ENCODE measurements around the gene TMEM243. TPM values are rescaled to one million over a fixed set of nuclear protein-coding genes. Genes with fewer than 3 reads are reported as not detected.
"Not testable (repeated sequence)": the region's sequence is repeated elsewhere in the genome, so short reads cannot be mapped to it uniquely, and the experiment has no call there.

The TMEM243 gene, protein sequence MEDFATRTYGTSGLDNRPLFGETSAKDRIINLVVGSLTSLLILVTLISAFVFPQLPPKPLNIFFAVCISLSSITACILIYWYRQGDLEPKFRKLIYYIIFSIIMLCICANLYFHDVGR
- 10 to 100 TPM; 67.0 to 67.2 TPM for total RNA-seq

DNA sequence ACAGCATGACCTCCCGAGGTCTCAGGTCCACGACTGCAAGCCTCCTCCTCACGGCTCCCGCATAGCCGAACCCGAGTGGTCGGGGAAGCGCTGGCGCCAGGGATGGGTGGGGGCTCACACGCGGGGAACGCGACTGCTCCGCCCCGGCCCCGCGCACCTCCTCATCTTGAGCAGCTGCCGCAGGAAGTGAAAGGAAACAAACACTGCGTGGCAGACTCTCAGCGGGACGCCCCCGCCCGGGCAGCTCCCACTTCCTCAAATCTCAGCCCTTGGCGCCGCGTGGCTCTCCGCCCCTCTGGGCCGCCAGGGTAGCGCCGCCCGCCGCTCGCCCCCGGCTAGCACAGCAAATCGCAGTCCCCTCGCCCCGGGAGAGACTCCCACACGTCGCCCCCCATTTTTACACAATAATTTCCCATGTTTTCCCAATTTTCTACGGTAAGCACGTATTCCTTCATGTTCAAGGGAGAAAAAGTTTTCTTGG is at the start of gene TMEM243:
TSS of gene TMEM243 (minus strand) at position 188 of the 481 bp plus-strand sequence. CDS start 229 bp downstream, outside the sequence.
- ChIA-PET CTCF (interaction anchor here (0.6 to 3.0 kb wide), 8 partner anchors 12 to 160 kb away, joined by 3 to 14 read pairs (median 4); partner anchors contain the start of genes DMTF1 and ELAPOR2), POLR2A (interaction anchor here (0.7 to 7.7 kb wide), 18 partner anchors 9 to 381 kb away, joined by 3 to 90 read pairs (median 5); partner anchors contain the start of genes ABCB1 and DMTF1)
- H3K36me3 Mint-ChIP-seq (ENCODE audit: low read depth), result peaks cover 42% of the 10 kb centered on the region
- DNase-seq, result peak; percentile 92
- peaks cover 25% of the 10 kb centered on the region for H3K4me1 Mint-ChIP-seq (ENCODE audit: low read depth)
- ATAC-seq, result peak; percentile 48
- peak within 1 kb of the TSS; percentile 98 for H3K4me3 Mint-ChIP-seq
- peak within 1 kb of the TSS; percentile 98 for H3K27ac Mint-ChIP-seq
- intact Hi-C loops (cut with micrococcal nuclease), result loop anchor here (10.0 kb wide), 1 partner anchor 165 kb away; the partner anchor contains the start of gene ELAPOR2
- H3K9me3 Mint-ChIP-seq, result no peaks in the 10 kb centered on the region
- TF ChIP-seq, protein P1, sequence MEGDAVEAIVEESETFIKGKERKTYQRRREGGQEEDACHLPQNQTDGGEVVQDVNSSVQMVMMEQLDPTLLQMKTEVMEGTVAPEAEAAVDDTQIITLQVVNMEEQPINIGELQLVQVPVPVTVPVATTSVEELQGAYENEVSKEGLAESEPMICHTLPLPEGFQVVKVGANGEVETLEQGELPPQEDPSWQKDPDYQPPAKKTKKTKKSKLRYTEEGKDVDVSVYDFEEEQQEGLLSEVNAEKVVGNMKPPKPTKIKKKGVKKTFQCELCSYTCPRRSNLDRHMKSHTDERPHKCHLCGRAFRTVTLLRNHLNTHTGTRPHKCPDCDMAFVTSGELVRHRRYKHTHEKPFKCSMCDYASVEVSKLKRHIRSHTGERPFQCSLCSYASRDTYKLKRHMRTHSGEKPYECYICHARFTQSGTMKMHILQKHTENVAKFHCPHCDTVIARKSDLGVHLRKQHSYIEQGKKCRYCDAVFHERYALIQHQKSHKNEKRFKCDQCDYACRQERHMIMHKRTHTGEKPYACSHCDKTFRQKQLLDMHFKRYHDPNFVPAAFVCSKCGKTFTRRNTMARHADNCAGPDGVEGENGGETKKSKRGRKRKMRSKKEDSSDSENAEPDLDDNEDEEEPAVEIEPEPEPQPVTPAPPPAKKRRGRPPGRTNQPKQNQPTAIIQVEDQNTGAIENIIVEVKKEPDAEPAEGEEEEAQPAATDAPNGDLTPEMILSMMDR (IDR thresholded peaks at IDR 0.05), result no peak
- H3K27me3 Mint-ChIP-seq, result peaks cover 2% of the 10 kb centered on the region

DNA sequence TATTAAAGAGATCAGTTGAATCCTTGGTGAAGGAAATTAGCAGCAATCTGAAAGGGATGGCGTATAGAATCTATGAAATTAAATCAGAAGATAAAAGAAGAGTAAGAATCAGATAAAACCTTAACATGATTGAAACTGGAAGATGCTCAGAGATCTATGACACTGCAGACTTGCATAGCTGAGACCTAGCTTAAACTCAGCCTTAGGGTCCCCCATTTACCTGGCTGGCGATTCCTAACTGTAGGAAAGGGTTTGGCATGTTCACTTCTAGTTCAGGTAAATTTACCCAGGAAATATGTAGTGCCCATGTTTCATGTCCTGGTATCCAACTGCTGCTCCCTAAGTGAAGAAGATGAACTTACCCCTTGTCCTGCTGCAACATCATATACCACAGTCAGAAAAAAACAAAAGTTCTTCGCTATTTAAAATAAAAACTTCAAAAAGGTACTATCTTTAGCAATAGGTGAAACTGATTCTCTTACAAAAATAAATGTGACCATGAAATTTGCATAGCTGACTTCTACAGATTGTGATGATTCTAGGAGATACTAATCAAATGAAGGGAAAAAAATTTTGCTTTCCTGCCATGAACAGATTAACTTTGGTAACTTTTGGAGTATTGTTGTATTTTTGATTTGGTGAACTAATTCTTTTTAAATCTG is 47.8 kb upstream of the TMEM243 start:
- ChIA-PET POLR2A (no interaction called here), CTCF (no interaction called here)
- no peak overlapping the region for H3K27ac Mint-ChIP-seq
- no peak for ATAC-seq
- H3K4me3 Mint-ChIP-seq, result no peak overlapping the region
- H3K4me1 Mint-ChIP-seq (ENCODE audit: low read depth), result peaks cover 1% of the 10 kb centered on the region
- H3K27me3 Mint-ChIP-seq, result peaks cover 17% of the 10 kb centered on the region
- TF ChIP-seq, protein P1 (IDR thresholded peaks at IDR 0.05), result no peak
- H3K36me3 Mint-ChIP-seq (ENCODE audit: low read depth), result no peaks in the 10 kb centered on the region
- H3K9me3 Mint-ChIP-seq, result no peaks in the 10 kb centered on the region
- DNase-seq, result no peak
- intact Hi-C loops (cut with micrococcal nuclease), result no loop called here

DNA sequence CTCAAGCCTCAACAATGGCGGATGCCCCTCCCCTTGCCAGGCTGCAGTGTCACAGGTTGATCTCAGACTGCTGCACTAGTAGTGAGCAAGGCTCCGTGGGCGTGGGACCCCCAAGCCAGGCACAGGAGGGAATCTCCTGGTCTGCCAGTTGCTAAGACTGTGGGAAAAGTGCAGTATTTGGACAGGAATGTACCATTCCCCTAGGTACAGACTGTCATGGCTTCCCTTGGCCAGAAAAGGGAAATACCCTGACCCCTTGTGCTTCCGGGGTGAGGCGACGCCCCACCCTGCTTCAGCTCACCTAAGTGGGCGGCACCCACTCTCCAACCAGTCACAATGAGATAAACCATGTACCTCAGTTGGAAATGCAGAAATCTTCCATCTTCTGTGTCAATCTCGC is 44.0 kb upstream of the TMEM243 start:
- peaks cover 24% of the 10 kb centered on the region for H3K27me3 Mint-ChIP-seq
- ChIA-PET POLR2A (no interaction called here), CTCF (no interaction called here)
- H3K27ac Mint-ChIP-seq, result no peak overlapping the region
- TF ChIP-seq, protein P1 (IDR thresholded peaks at IDR 0.05), result no peak
- no peaks in the 10 kb centered on the region for H3K9me3 Mint-ChIP-seq
- no peaks in the 10 kb centered on the region for H3K36me3 Mint-ChIP-seq (ENCODE audit: low read depth)
- ATAC-seq, result no peak
- intact Hi-C loops (cut with micrococcal nuclease), result no loop called here
- H3K4me3 Mint-ChIP-seq, result no peak overlapping the region
- peaks cover 1% of the 10 kb centered on the region for H3K4me1 Mint-ChIP-seq (ENCODE audit: low read depth)
- no peak for DNase-seq

DNA sequence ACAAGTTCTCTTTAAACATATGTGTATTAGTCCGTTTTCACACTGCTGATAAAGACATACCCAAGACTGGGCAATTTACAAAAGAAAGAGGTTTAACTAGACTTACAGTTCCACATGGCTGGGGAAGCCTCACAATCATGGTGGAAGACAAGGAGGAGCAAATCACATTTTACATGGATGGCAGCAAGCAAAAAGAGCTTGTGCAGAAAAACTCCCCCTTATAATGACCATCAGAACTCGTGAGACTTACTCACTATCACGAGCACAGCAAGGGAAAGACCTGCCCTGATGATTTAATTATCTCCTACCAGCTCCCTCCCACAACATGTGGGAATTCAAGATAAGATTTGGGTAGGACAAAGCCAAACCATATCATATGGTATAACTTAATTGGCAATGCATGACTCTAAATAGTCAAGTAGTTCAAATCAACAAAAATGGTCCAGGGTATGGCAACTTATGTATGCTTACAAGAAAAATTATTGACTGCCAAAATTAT is 34.1 kb upstream of the TMEM243 start:
- no peak overlapping the region for H3K4me3 Mint-ChIP-seq
- H3K27me3 Mint-ChIP-seq, result peaks cover 24% of the 10 kb centered on the region
- ChIA-PET POLR2A (no interaction called here), CTCF (interaction anchor here (1.6 kb wide), 1 partner anchor 17 kb away, joined by 5 read pairs; no protein-coding TSS in a partner anchor)
- intact Hi-C loops (cut with micrococcal nuclease), result no loop called here
- TF ChIP-seq, protein P1 (IDR thresholded peaks at IDR 0.05), result no peak
- no peak for ATAC-seq
- no peak overlapping the region for H3K27ac Mint-ChIP-seq
- H3K4me1 Mint-ChIP-seq (ENCODE audit: low read depth), result no peaks in the 10 kb centered on the region
- H3K9me3 Mint-ChIP-seq, result peaks cover 4% of the 10 kb centered on the region
- DNase-seq, result no peak
- no peaks in the 10 kb centered on the region for H3K36me3 Mint-ChIP-seq (ENCODE audit: low read depth)

DNA sequence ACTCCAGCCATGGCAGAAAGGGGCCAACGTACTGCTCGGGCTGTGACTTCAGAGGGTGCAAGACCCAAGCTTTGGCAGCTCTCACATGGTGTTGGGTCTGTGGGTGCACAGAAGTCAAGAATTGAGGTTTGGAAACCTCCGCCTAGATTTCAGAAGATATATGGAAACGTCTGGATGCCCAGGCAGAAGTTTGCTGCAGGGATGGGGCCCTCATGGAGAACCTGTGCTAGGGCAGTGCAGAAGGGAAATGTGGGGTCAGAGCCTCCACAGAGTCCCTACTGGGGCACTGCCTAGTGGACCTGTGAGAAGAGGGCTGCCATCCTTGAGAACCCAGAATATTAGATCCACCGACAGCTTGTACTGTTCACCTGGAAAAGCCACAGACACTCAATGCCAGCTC is 26.1 kb upstream of the TMEM243 start:
- Mint-ChIP-seq H3K9me3 (peaks cover 21% of the 10 kb centered on the region), H3K27me3 (peaks cover 11% of the 10 kb centered on the region)
- ATAC-seq; H3K36me3 Mint-ChIP-seq (ENCODE audit: low read depth); H3K27ac Mint-ChIP-seq; intact Hi-C loops (cut with micrococcal nuclease); POLR2A ChIA-PET; DNase-seq; H3K4me1 Mint-ChIP-seq (ENCODE audit: low read depth); H3K4me3 Mint-ChIP-seq: not testable (repeated sequence)
- CTCF ChIA-PET, result interaction anchor here (1.0 kb wide), 1 partner anchor 9 kb away, joined by 3 read pairs; no protein-coding TSS in a partner anchor

DNA sequence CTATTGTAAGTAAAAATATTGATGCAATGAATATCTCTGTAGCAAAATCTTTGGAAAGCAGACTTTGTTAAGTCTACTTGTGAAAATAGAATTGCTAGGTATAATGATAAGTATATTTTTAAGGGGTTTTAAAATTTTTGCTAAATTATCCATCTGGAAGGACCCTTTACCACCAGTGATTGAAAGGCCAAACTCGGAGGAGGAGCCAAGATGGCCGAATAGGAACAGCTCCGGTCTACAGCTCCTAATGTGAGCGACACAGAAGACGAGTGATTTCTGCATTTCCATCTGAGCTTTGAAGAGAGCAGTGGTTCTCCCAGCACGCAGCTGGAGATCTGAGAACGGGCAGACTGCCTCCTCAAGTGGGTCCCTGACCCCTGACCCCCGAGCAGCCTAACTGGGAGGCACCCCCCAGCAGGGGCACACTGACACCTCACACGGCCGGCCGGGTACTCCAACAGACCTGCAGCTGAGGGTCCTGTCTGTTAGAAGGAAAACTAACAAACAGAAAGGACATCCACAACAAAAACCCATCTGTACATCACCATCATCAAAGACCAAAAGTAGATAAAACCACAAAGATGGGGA is 19.0 kb upstream of the TMEM243 start:
- DNase-seq; H3K9me3 Mint-ChIP-seq; H3K4me3 Mint-ChIP-seq; H3K27ac Mint-ChIP-seq; ATAC-seq; H3K27me3 Mint-ChIP-seq; POLR2A ChIA-PET; H3K4me1 Mint-ChIP-seq (ENCODE audit: low read depth); H3K36me3 Mint-ChIP-seq (ENCODE audit: low read depth); intact Hi-C loops (cut with micrococcal nuclease); CTCF ChIA-PET: not testable (repeated sequence)

Data from activated CD8-positive, alpha-beta T cell treated with anti-CD3 and anti-CD28 coated beads for 36 hours (primary cell).